Measurements from ENCODE around the gene ZMIZ2.
"Not testable (repeated sequence)": the region's sequence is repeated elsewhere in the genome, so short reads cannot be mapped to it uniquely, and the experiment has no call there.

The ZMIZ2 gene

DNA sequence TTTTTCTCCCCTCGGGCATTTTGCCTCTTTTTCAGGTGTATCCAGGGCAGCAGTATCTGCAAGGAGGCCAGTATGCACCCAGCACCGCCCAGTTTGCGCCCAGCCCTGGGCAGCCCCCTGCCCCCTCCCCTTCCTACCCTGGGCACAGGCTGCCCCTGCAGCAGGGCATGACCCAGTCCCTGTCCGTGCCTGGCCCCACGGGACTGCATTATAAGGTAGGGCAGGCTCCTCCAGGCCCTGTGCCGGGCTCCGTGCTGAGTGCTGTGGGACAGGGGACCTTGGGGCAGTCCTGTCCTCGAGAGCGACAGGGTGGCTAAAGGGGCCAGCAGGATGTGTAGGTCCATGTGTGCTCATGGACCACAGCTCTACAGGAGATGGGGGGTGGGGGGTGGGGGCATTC lies 10.6 kb downstream of the ZMIZ2 start:
- no peak for DNase-seq

DNA sequence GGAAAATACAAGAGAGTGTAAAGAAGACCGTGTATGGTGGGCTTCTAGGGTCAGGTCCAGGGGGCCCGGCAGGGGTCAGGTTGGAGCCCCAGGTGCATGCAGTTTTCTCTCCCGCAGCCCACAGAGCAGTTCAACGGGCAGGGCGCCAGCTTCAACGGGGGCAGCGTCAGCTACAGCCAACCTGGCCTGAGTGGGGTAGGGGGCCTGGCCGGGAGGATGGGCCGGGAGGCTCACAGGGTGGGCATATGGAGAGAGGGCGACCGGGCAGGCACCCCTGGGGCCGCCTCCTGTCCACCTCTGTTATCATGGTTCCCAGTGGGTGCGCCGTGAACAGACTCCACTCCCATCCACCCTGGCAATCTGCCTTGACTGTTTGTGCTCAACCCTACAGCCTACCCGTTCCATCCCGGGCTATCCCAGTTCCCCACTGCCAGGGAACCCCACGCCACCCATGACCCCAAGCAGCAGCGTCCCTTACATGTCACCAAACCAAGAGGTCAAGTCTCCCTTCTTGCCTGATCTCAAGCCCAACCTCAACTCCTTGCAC lies 11.5 kb downstream of the ZMIZ2 start:
- DNase-seq, result no peak

DNA sequence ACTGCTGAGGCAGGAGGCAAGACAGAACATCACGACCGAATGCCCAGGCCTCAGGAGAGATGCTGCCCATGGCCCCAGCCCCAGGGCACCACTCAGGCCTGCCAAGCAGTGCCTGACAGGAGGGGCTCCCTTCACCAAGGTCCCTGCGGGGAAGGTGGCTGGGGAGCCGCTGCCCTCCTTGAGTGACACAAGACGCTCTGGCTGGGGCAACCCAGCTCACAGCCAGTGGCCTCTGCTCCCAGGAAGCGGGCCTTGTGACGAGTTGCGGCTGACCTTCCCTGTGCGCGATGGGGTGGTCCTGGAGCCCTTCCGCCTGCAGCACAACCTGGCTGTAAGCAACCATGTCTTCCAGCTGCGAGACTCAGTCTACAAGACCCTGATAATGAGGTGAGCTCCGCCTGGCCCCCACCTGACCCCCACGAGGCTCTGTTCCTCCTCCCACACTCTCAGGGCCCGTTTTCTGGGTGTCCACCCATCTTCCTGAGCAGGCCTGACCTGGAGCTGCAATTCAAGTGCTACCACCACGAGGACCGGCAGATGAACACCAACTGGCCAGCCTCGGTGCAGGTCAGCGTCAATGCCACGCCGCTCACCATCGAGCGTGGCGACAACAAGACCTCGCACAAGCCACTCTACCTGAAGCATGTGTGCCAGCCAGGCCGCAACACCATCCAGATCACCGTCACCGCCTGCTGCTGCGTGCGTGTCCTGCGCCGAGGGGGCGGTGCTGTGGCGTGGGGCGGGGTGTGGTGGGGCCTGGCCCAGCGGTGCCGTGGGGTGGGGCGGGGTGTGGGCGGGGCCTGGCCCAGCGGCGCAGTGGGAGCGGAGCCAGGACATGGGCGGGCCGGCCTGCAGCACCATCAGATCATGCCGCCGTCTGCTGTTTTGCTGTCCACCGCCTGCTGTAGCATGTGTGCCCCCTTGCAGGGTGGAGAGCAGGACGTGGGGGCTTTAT lies 12.8 kb downstream of the ZMIZ2 start:
- DNase-seq, result no peak

DNA sequence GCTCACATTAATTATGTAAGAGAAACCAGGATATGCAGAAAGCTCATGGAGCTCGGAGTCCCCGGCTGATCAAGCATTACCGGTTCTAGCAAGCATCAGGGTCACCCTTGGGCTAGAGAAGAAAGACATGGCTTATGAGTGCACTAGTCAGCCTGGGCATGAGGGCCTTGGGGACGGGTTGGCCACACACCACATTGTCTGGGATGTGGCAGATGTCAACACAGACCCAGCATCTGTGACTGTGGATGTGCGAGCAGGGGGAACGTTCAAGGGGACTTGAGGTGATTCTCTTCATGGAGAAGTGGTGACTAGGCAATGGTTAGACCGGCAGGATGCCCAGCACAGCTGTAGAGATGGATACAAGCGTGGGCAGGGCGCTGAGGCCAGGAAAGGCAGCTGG lies 13.7 kb downstream of the ZMIZ2 start:
- DNase-seq, result no peak

DNA sequence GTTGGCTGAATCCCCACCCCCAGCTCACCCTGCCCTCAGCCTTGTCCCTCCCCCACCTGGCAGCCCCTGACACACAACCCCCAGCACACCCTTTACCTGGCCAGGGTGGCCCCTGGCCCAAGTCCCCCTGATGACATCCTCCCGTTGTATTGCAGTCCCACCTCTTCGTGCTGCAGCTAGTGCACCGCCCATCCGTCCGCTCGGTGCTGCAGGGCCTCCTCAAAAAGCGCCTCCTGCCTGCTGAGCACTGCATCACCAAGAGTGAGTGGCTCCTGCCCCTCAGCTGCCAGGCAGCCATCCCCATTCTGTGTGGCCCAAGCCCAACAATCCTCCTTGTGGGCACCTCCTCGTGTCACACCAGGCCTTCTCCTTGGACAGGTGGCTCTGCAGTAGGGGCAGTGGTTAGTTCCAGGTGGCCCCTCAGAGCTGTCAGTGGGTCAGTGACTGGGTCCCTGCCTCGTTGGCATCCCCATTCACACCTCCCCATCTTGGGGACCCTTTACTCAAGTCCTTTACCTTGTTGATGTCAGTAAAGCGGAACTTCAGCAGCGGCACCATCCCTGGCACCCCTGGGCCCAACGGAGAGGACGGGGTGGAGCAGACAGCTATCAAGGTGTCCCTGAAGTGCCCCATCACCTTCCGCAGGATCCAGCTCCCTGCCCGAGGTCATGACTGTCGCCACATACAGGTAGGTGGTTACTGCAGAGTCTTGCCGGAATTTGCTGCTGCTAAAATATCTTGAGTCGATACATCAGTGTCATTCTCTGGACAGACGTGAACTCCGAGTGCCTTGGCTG lies 14.3 kb downstream of the ZMIZ2 start:
- no peak for DNase-seq

DNA sequence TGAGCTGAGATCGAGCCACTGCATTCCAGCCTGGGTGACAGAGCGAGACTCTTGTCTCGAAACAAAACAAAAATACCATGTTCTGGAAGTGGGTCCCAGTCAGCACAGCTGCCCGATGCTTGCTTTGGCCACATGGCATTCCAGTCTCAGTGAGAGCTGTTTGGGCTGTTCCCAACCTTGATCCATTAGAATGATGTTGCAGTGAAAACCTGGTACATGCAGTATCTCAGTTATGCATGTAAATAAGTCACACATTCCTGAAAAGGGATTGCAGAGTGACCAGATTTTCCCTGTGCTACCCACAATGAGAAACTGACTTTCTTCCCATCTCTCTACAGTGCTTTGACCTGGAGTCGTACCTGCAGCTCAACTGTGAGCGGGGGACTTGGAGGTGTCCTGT lies 15.4 kb downstream of the ZMIZ2 start:
- DNase-seq, result no peak

DNA sequence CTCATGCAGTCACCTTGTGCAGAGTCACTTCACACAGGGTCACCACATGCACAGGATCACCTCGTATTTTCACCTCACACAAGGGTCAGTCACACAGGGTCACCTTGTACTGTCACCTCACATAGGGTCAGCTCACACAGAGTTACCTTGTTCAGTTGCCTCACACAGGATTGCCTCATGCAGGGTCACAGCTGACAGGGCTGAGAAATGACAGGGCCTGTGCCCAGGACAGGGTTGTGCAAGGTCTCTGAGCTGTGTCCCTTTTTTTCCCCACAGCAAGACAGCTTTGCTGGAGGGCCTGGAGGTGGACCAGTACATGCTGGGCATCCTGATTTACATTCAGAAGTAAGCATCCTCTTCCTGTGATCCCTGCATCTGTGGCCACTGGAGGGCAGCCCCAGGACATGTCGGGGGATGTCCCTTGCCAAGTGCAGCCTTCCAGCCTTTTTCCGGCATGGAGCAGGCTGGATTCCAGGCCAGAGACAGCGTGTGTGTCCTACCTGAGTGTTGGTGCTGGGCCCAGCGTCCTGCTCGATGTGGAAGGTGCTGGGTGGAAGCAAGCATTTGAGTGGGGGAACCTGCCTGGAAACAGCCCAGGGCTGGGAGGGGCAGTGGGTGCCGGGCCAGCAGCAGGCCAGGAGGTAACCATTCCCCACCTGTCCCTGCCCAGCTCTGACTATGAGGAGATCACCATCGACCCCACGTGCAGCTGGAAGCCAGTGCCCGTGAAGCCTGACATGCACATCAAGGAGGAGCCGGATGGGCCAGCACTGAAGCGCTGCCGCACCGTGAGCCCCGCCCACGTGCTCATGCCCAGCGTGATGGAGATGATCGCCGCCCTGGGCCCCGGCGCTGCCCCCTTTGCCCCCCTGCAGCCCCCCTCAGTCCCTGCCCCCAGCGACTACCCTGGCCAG lies 16.3 kb downstream of the ZMIZ2 start:
- DNase-seq, result no peak

DNA sequence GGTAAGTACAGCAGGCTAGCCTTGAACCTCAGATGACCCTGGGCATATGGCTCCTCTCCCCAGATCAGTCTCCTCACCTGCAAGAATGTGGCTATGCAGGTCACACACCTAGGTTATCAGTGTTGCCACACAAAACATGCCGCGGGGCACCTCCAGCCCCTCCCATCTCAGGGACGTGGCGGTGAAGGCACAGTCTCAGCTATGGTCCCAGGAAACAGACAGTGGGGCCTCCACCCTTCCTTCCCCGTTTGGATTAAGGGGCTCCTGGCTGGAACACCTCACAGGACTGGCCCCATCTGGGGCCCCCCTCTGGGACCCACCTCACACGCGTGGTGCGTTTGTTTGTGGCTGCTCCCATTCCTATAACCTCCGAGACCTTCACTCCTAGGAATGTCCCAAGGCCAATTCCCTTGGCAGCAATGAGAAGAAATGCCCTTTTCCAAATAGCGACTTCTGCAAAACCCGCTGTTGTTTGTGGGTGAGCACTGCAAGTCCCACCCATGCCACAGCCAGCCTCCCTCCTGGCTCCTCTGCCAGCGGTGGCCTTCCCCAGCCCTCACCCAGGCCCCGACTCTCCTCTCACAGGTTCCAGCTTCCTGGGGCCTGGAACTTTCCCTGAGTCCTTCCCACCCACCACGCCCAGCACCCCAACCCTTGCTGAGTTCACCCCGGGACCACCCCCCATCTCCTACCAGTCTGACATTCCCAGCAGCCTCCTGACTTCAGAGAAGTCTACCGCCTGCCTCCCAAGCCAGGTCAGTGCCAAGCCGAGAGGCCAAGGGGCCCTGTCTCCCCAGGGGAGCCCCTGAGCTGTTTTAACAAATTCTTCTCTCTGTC lies 17.1 kb downstream of the ZMIZ2 start:
- no peak for DNase-seq

DNA sequence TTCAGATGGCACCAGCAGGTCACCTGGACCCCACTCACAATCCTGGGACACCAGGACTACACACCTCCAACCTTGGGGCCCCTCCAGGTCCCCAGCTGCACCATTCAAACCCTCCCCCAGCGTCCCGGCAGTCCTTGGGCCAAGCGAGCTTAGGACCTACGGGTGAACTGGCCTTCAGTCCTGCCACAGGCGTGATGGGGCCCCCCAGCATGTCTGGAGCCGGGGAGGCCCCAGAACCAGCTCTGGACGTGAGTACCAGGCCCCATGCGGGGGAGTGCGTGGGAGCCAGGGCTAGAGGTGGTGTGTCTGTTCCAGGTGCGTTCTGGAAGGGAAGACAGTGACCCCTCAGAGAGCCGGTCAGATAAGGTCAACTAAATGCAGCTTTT lies 17.8 kb downstream of the ZMIZ2 start:
- DNase-seq, result no peak

DNA sequence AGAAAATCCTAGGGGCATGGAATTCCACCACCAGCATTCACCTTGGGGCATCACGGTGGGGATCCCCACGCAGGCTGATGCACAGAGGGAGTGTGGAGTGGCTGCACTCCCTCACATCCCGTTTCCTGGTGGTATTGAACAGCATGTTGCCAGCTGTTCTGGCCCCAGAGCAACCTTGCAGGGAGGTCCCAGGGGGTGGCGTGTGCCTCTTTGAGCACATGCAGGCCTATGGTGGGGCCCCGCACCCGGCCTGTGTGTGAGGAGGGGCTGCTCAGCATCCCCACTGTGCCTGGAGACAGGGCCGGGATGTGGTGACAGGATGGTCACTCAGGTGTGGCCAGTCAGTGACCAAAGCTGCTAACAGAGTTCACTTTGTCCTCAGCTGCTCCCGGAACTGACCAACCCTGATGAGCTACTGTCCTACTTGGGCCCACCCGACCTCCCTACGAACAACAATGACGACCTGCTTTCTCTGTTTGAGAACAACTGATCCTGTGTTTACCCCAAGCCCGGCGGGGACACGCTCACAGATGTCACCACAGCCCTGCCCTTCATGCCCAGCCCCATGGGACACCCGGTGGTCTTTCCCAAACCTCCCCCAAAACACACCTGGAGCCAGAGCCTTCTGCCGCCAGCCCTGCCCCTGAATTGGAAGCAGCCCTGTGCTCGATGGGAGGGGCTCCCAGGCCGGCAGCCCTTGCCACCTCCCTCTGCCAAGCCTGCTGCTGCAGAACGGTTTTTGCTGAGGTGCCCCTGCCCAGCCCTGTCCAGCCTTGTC lies 18.7 kb downstream of the ZMIZ2 start:
- DNase-seq, result no peak

DNA sequence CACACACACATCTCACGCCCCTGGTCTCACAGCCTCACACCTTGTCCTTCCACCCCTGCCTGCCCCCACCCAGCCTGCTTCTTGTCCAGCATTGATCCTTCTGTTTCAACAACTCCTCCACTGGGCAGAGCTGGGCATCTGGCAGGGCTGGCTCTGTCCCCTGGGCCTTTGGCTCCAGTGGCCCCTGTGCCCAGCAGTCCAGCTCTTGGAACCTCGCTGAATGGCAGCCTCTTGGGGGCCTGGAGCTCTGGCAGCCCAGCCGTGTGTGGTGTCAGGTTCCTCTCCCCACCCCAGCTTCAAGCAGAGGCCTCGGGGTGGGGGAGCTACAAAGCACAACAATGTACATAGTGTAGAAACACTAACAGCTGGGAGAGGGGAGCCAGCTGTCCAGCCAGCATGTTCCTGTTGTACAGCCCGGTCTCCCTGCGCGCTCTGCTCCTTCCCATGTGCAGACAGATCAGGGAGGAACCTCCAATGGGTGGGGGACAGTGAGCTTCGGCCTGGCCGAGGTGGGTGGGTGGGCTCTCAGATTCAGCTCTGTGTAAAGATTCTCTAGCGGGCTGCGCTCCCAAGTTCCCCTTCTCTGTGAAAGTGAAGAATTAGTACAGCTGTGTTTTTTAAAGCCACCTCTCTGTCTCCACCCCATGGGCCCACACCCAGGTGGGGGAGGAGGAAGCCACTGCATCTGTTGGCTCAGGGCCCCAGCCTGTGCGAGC lies 19.4 kb downstream of the ZMIZ2 start:
- DNase-seq, result no peak

DNA sequence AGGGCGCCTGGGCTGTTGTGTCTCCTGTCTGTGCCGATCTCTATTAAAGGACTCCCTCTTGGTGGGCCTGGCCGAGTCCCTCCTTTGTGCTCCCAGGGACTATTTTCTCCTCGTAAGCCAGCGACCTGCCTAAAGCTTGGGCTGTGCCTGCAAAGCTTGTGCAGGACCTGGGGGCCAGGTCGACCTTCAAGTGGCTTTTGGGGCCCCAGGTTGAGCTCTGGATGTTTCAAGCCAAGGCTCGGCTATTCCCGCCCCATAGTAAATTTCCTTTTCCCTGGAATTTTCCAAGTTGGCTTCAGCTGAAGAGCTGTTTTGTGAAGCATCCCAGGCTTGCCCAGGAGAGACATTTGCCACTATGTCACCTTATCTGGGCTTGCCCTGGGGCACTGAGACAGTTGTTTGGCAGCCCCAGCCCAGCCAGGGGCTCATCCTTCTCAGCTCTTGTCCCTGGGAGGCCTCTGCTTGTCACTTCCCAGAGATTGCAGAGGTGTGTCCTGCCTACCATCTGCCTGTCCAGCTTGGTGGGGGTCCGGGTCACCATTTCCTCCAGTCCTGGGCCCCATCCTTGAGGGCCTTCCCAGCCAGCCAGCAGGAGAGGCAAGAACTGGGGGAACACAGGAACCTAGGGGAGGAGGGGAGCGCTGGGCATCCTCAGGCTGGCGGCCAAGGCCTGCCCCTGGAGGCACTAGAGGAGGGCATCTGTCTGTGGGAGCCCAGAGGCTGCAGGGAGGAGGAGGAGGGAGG lies 20.2 kb downstream of the ZMIZ2 start:
- DNase-seq, result no peak

DNA sequence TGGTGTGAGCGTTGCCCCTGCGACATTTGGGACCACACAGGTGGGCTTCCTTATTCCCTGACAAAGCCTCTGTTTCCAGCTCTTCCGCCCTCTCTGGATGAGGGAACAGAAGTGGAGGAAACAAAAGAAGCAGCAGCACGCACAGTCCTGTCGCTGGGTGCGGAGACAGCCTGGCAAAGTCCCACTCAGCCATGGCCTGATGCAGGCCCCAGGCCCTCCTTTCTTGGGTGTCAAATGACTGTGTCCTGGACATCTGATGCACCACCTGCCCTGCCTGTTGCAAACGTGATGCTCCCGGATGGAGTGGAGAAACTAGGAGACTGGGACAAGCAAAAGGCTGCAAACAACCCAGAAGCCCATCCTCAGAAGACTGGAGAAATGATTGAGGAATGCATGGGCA lies 20.7 kb downstream of the ZMIZ2 start:
- no peak for DNase-seq

DNA sequence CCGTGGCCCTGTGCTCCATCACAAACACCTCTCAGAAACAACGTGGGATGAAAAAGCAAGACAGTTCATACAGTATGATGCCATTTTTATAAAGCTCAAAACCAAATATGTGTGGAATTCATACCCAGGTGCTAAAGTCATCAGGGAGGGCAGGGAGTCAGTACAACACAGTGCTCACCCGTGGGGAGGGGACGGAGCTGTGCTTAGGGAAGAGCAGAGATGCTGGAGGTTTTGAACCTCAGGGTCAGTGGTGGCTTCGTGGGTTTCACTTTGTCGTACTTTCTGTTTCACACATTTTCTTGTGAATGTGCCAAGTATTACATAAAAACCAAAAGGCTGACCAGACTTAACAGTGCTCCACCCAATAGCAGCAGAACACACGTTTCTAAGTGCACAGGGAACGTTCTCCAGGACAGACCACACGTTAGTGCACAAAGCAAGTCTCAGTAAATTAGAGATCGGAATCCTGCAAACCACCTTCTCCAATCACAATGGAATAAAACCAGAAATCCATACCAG lies 21.2 kb downstream of the ZMIZ2 start:
- peak; percentile 75 for DNase-seq

DNA sequence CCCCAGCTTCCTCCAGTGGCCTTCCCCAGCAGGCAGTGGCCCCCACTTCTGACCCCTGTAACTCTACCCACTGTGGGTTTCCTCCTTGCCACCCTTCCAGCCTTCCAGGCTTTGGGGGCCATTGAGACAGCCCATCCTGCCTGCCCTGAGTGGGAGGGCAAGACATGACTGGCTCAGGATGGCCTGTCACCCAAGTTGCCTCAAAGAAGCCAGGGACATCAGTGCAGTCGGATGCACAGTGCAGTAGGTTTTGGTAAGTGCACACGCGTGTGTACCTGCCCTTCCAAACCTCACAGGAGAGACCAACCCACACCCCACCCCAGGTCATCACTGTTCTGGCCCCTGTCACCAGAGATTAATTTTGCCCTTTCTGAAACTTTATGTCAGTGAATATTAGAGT lies 22.7 kb downstream of the ZMIZ2 start:
- no peak for DNase-seq

DNA sequence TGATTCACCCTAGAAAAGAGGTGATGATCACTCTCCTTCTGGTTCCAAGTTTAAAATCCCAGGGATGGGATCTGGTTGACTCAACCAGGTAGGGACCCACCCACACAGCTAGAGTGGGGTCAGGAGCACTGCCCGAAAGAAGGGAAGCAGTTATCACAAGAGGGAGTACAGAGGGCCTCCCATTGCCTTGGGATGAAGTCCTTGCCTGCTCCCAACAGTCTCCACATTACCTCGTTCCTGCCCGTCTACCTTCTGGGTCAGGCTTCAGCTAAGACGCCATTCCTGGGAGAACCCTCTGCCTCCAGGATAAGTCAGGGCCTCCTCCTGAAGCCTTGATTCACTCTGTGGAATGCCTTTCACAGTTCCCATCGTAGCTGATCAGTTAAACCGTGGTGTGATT lies 23.8 kb downstream of the ZMIZ2 start:
- no peak for DNase-seq

DNA sequence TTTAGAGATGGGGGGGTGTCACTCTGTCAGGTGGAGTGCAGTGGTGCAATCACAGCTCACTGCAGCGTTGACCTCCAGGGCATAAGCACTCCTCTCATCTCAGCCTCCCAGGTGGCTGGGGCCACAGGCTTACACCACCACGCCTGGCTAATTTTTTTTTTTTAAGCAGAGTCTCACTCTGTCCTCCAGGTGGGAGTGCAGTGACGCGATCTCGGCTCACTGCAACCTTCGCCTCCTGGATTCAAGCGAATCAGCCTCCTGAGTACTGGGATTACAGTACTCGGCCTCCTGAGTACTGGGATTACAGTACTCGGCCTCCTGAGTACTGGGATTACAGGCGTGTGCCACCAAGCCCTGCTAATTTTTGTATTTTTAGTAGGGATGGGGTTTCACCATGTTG lies 24.2 kb downstream of the ZMIZ2 start:
- DNase-seq, result no peak

DNA sequence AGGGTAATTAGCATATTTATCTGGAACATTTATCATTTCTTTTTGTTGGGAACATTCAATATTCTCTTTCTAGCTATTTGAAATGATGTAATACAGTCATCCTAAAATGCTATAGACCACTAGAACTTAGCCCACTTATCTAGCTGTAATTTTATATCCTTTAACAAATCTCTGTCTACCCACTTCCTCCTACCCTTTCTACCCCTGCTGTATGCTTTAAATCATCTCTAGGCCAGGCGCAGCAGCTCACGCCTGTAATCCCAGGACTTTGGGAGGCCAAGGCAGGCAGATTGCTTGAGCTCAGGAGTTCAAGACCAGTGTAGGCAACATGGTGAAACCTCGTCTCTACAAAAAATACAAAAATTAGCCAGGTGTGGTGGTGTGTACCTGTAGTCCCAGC lies 25.8 kb downstream of the ZMIZ2 start:
- not testable (repeated sequence) for DNase-seq

DNA sequence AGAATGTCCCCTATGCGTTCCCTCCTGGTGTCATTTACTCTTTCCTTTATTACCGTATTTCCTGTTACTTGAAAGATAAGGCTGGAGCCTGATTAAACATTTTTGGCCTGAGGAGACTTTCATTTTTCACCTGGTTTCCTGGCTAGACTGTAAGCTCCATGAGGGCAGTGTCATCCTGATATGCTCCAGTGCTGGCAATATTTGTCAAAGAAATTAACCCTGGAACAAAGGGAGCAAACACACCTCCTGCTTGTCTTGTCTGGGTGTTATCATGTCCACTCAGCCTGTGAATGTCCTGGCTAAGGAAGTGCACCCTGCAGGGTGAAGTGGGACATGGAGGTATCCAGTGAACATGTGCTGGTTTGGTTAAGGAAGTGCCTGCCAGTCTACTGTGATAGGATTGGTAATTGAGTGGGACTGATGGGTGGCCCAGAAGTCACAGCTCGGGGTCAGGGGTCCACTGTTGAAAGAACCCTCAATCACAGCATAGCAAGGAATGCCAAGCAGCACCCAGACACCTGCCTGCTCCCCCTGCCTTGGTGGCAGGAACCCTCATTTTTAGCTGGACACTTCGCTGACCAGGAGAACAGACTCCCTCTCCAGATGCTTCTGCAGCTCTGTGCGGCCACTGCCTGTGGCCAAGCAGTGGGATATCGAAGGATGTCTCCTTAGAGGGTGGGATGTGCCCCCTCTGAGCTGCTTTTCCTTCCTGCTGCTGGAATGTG lies 26.9 kb downstream of the ZMIZ2 start:
- DNase-seq, result no peak

All from inflammatory macrophage treated with lipopolysaccharide for 4 hours (primary cell).